GM12801 (cell line): ENCODE results near the gene MYL5.

Experiments used
- TF ChIP-seq, protein P1 (sequence below): IDR thresholded peaks from one replicate; pipeline ENCODE4 v1.5.1; 2011; ENCODE audit warnings: control low read depth; ENCODE audit not compliant: insufficient read length; ENCODE audit errors: extremely low read depth

The MYL5 gene

DNA sequence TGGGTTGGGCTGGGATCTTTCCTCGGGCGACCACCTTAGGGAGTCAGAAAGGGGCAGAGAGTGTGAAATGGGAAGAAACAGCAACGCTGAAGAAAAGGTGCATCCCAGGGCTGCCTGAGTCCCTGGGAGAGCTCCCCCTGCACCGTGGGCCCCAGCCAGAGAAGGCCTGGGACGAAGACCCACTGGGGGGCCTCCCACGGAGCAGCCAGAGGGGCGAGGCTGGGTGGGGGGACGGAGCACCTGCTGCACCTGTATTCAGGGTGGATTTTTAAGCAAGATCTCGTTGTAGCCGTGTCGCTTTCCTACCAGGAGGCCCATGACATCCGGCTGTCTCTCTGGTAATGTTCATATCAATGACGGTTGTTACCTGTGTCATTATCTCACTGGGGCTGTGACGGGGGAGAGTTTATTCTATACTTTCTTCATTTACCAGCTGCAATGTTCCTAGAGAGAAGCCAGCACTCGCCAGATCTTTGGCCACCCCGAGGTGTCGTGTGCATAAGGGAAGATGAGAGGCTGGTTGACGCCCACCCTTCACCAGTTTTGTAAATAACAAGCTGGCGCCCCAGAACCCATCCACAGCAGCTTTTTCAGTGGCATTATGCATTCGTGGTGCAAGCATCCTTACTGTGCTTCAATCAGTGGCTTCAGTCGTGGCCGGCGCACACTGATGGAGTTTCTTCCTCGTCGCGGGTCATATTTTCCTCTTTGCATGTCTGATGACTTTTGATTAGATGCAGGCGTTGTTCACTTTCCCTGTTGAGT is 25.7 kb downstream of the MYL5 start:
- TF ChIP-seq, protein P1, sequence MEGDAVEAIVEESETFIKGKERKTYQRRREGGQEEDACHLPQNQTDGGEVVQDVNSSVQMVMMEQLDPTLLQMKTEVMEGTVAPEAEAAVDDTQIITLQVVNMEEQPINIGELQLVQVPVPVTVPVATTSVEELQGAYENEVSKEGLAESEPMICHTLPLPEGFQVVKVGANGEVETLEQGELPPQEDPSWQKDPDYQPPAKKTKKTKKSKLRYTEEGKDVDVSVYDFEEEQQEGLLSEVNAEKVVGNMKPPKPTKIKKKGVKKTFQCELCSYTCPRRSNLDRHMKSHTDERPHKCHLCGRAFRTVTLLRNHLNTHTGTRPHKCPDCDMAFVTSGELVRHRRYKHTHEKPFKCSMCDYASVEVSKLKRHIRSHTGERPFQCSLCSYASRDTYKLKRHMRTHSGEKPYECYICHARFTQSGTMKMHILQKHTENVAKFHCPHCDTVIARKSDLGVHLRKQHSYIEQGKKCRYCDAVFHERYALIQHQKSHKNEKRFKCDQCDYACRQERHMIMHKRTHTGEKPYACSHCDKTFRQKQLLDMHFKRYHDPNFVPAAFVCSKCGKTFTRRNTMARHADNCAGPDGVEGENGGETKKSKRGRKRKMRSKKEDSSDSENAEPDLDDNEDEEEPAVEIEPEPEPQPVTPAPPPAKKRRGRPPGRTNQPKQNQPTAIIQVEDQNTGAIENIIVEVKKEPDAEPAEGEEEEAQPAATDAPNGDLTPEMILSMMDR: no peak

DNA sequence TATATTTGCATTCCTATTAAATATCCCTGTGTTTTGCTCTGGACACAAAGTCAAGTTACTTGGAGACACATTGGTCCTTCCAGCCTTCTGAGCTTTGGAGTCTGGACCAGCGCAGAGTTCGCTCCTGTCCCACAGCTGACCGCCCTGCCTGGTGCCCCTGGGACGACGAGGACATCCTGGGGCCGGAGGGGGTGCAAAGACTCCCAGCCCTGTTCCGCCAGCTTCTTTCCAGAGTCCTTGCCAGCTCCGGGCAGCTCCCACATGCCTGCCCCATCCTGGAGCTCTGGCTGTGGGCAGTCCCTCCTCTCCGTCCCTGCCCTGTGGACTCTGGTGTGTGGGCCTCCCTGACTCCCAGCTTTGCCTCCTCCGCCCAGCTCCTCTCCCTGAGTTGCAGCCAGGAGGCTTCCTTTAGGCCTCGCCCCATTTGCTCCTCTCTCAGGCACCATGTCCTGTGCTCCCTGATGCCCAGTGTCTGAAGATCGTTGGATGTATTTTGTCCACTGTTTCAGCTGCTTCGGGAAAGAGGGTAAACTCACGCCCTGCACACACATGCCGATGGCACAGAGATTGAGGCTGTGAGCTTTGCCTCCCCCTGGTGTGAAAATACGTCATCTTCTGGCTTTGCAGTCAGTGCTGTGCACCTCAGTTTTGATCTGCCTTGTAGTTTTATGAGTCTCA is 26.4 kb downstream of the MYL5 start:
- TF ChIP-seq, protein P1: no peak

DNA sequence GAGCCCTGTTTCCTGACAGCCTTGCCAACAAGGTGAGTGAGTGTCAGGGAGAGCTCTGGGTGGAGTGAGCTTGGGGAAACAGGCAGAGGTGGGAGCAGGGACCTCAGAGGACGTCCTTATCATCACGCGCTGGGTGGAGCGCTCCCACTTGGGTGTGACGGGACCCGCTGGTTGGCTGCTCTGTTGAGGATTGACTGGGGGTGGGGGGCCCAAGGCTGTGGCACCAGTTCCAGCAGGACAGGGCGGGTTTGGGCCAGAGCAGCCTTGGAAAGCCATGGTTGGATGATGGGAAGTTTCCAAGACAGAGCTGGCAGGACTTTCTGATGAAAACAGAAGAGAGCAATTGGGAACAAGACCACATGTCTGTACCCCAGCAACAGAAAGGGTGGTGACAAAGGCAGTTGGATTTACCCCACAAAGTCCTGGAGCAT is 28.3 kb downstream of the MYL5 start:
- TF ChIP-seq, protein P1: no peak

DNA sequence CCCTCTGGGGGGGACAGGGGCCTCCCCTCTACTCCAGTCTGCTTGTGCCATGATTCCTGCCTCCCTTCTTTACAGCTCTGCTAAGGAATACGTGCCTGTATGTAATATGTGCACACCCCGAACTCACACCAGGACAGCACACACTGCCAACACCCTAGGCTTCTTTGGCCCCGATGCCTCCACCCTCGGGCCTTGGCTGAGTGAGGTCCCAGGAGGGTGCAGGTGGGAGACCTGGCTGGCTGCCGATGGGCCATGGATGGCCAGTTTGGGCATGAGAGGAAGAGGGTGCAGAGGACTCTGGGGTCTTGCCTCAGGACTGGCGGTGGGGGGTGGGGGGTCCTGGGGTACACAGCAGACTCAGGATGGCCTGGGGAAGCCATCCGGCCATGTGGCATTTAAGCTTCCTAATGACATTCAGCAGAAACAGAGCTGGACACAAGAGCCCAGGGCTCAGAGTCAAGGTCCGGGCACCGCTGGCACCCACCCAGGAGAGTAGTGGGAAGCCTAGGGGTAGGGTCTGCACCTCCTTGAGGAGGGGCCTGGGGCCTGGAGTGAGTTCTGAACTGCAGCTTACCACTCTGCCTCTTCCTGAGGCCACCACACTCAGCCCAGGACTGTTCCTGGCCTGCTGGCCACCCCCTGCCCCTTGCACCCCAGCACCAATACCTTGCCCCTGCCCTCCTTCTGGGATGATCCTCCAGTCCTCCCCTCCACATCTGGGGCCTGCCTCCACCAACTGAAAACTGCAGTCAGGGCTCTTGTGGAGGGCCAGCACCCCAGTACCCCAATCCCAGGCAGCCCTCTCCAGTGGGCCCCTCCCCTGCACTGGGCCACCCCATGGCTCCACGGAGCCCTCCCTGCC is 29.2 kb downstream of the MYL5 start:
- TF ChIP-seq, protein P1: no peak

DNA sequence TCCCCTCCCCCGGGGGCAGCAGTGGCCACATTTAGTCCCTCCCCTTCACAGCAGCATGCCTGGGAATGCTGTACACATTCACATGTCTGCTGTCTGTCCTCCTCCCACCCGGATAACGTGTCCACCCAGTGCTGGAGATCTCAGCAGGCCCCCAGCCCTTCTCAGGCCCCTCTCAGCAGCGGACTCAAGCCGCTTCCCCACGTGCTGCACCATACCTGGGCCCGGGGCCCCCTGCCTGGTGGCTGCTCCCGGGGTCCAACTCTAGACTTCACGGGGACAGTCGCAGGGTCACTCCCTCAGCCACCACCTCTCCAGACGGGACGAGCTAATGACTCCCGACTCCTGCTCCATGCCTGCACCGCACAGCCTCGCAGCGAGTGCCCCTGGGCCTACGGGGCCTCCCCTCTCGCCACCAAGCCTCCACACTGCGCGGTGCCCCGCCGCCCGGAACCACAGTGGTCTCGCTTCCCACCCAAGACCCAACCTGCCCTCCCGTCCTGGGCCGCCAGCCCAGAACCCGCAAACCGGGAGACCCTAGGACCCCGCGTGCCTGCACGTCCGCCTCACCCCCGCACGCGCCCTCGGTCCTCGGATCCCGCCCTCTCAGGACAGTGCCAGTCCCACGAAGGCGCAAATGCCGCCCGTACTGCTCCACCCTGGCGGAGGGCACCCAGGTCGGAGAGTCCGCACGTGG is 30.0 kb downstream of the MYL5 start:
- TF ChIP-seq, protein P1: no peak

DNA sequence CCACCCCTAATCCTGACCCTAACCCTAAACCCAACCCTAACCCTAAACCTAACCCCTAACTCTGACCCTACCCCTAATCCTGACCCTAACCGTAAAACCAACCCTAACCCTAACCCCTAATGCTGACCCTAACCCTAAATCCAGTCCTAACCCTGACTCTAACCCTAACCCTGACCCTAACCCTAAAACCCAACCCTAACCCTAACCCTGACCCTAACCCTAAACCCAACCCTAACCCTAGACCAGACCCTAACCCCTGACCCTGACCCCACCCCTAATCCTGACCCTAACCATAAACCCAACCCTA is 30.6 kb downstream of the MYL5 start:
- TF ChIP-seq, protein P1: no peak
